ENCODE data around the gene NF1.
"Not testable (repeated sequence)": the region's sequence is repeated elsewhere in the genome, so short reads cannot be mapped to it uniquely, and the experiment has no call there.

NF1 gene

DNA sequence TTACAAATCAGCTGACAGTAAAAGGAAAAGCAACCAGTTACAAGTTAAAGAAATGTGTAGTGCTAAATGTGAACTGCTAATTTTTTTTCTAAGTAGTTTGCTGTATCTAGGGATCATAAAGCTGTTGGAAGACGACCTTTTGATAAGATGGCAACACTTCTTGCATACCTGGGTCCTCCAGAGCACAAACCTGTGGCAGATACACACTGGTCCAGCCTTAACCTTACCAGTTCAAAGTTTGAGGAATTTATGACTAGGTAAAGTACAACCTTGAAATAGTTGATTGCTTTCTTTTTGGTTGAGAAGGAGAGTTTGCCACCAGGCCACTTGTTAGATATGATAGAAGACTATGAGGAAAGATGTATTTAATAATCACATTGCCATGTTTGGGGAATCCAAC lies 166.8 kb downstream of the NF1 start:
- DNase-seq, result no peak

DNA sequence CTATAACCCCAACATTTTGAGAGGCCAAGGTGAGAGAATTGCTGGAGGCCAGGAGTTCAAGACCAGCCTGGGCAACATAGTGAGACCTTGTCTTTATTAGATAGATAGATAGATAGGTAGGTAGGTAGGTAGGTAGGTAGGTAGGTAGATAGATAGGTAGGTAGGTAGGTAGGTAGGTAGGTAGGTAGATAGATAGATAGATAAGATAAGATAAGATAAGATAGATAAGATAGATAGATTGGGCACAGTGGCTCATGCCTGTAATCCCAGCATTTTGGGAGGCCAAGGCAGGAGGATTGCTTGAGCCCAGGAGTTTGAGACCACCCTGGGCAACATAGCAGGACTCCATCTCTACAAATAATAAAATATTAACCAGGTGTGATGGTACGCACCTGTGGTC lies 168.1 kb downstream of the NF1 start:
- not testable (repeated sequence) for DNase-seq

DNA sequence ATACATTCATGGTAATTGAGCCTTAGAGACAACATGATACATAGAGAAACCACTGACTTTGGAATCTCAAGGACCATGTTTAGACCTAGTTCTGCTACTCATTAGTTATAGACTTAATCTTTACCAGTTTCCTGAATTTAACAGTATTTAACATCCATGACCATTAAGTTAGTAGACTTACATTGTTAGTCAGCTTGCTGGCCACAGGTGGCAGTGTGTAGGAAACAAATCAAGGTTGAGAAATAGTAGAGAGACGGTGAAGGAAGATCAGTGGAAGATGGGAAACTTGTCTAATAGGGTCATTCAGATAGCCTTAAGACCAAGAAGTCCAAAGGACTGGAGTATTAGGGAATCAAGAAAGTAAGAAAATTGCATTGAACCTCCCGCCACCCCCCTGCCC lies 171.3 kb downstream of the NF1 start:
- no peak for DNase-seq

DNA sequence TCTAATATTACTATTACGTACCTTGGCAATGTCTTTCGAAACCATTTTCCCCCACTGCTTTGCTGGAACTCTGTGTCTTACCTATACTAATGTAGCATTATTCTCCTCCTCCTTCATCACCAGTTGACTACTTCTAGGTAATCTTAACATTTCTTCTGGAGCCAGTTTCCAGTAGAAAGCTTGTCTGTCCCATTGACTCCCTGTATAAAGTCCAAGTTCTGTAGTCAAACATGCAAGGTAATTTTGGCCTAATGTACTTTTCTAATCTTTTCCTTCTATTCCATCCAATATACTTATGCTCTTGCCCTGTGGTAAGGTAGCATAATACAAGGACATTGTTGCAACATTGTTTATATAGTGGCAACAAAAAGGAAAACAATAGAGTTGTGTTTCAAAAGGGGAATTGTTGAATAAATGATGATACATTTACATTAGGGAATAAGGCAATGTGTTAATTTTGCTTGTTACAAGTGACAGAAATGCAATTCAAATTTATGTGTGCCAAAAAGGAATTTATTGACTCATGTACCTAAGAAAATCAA lies 174.3 kb downstream of the NF1 start:
- DNase-seq, result no peak

DNA sequence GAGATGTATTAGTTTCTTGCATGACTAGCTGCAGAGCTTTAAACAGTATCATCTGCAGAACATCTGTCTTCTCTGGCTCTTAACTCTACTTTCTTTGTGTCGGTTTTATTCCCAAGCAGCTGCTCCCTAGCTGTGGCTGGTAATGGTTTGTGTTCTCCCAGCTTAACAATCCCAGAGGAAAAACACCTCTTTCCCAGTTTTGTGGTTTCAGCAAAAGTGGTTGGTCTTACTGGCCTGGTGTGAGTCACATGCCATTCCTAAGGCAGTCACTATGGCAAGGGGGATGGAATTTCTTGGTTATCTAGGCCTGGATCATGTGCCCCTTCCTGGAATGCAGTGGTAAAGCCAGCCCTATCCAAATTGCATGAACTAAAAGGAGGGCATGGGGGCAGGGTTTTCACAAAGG lies 174.8 kb downstream of the NF1 start:
- no peak for DNase-seq

DNA sequence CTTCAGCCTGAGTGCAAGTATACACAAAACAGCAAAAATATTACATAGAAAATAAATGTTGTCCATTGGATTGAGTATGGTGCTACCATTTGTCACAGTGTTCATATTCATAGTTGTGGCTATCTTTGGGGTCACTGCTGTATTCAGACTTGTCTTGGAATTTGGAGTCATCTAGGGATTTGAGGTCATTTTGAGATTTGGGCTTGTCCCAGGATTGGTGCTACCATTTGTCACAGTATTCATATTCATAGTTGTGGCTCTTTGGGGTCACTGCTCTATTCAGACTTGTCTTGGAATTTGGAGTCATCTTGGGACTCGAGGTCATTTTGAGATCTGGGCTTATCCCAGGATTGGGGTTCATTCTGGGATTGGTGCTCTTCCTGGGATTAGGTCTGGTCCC lies 177.5 kb downstream of the NF1 start:
- no peak for DNase-seq

DNA sequence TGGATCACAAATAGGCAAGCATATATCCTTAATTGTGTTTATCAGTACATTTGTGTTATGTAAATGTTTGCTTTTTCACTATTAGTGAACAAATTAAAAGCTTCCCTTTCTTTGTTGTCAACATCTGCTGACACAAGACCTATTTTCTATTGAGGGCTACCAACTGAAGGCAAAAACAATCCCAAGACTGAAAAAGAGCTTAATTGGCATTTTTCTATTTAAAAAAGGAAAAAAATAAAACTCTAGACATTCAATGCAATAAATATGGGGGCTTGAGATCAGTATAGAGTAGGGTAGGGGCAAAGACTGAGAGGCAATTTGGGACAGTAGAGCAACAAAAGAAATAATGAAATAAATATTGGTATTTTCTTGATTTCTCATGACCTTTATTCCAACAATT lies 178.0 kb downstream of the NF1 start:
- no peak for DNase-seq

DNA sequence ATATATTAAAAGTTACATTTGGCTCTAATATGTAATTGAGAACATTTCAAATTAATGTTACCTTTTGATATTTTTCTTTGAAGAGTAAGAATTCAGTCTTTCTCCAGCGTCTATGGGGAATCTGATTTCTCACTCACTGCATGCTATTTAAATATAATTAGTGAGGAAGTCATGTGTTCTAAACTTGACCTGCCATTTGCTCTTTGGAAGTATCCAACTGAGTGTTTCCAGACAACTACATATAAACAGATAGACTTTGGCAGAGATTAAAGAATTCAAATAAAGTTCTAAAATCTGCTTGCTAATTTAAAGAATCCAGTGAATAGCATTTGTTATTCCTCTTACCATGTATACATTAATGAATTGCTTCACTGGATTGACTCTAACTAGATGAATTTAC lies 178.7 kb downstream of the NF1 start:
- DNase-seq, result no peak

DNA sequence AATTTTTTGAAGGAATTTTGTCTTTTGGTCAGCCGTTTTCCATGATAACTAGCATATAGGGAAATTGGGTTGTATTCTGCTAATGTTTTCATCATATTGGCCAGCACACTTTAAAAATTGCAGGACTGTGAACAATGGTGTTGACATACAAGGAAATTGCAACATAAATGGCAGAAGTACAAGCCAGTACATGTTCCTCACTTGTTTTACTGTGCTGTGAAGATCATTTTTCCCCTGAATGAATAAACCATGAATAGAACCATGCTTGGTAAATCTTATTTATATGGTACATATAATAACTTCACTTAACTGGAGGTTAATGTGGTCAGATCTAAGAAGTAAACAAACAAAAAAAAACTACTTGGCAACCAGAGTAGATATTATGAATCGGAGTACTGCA lies 179.5 kb downstream of the NF1 start:
- no peak for DNase-seq

DNA sequence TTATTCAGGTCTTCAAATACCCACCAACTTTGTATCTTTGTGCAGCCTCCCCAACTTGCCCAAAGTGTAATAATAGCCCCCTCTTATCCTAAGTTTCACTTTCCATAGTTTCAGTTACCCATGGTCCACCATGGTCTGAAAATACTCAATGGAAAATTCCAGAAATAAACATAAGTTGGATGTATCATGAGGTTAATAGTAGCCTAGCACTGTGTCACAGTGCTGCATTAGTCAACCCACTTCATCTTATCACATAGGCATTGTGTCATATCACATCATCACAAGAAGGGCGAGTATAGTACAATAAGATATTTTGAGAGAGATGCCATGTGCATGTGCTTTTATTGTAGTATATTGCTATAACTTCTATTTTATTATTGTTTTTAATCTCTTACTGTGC lies 180.3 kb downstream of the NF1 start:
- no peak for DNase-seq

DNA sequence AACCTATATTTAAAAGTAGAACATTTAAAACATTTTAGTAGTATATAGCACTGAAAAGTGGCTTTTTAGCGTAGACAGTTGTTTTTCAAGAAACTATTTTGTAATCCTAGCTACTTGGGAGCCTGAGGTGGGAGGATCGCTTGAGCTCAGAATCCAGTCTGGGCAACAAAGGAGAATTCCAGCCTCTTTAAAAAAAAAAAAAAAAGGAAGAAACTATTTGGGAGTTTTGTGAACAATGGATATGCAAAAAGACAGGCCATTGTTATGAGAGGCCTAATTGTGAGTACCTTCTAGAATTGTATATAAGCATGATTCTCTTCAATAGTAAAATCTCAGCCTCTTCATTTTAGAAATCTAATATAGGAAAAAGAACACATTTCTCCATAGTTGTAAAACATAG lies 184.6 kb downstream of the NF1 start:
- no peak for DNase-seq

DNA sequence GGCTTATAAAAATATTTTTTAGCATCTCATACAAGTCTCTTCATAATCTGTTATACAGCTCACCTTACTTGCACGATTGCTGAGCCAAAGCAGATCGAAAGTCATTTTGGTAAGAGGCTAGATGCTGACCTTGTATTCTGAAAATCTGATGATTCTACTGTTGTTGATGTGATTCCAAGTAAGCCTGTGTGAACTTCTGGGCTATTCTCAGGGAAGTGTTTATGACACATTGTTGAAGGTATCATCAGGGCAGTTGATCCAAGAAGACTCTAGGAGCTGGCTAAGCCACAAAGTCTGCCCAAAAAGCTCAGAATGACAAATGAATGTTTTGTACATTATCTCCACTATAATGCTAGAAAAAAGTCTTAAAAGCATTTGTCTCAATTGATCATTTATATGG lies 186.3 kb downstream of the NF1 start:
- no peak for DNase-seq

DNA sequence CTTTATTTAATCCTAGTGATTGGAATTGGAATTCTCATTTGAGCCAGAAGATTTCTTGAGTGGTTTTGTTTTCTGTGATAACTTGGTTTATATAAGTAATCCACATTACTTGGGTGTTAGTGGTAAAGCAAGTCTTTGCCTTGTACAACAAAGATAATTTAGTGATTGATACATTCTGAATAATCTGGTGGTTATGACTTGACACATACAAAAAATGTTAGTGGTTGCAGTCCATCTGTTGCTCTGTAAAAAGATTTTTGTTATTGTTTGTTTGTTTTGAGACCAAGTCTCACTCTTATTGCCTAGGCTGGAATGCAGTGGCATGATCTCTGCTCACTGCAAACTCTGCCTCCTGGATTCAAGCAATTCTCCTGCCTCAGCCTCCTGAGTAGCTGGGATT lies 189.1 kb downstream of the NF1 start:
- no peak for DNase-seq

DNA sequence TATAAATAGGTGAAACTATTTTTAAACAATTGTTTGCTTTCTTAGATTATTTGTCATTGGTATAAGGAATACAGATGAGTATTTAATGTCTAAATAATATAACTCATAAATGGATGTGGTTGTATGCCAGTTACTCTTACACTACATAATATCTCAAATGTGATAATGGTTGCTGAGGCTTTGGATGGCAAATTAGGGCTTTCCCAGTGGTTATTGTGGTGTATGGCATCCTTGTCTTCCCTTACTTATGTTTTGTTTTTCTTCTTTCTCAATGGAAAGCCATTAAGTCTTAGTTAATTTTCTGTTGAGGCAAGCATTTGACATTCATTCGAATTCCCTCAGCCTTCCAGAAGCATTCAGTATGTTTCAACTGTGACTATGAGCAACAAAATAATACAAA lies 191.8 kb downstream of the NF1 start:
- DNase-seq, result no peak

DNA sequence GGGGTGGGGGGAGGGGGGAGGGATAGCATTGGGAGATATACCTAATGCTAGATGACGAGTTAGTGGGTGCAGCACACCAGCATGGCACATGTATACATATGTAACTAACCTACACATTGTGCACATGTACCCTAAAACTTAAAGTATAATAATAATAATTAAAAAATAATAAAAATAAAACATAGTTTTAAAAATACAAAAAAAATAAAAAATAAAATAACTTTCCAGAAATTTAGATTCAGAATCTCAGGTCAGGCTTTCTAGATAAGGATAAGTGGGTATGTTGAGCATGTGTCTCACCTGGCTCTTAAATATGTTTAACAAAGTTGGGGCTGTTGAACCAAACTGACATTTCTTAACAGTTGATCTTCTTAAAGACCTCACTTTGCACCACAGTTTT lies 193.2 kb downstream of the NF1 start:
- not testable (repeated sequence) for DNase-seq

DNA sequence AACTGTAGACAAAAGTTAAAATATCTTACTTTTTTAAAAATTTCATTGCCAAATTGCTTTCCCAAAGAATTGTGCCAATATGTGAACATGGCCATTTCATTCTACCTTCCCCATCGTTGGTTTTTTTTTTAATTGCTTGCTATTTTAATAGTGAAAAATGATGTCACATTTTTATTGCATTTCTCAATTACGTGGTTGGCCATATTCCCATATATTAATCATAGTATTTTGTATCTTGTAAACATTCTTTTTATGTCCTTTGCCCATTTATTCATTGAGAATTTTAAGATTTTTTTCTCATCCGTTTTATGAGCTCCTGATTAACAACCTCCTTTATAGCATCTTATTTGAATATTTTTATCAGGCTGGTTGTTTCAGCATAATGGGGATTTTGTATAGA lies 195.0 kb downstream of the NF1 start:
- DNase-seq, result no peak

DNA sequence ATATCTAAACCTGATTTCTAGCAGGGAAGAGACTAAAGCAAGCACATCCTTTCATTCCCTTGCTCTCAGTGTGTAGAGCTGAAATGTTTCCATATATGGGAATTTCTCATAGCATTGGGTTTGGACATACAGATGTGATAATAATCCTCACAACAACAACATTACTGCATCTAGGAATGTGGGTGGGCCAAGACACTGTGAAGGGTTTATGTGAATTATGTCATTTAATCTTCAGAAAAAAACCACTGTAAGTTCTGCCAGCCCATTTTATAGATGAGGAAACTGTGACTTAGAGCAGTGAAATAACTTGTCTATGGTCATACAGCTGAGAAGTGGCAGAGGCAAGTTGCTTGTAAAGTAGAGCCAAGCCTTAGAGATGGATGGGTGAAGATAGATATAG lies 197.0 kb downstream of the NF1 start:
- no peak for DNase-seq

DNA sequence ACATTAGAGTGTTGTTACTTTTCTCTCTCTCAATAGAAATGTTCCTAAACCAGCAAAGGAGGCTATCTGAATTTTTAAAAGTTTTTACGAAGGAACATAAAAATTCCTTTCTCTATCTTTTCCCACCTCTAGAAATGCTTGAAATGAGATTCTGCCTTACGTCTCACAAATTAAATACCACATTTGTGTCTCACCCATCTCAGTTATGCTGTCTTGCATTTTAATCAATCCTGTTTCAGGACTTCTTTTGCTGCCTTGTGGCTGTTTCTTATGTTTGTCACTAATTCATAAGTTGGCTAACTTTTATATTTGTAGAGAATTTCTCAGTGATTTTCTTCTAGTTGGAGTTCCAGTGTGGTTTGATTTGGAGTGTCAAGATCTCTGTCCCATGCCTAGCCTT lies 198.8 kb downstream of the NF1 start:
- DNase-seq, result no peak

DNA sequence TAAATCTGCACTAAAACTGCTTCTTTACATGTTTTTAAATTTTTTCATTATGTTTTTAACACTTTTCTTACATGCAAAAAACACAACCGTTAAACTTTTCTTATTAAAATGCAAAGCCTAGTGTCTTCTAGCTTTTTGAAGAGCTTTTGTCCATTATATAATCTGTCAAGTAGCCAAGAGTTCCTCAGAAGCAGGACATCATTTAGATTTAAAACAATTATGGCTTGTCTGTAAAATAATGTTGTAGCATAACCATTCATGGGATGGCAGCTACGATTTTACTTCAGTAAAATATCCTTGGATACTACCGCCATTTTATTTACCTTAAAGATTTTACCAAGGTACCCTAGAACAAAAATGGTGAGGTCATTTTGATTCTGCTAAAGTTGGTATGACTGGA lies 199.5 kb downstream of the NF1 start:
- DNase-seq, result no peak

DNA sequence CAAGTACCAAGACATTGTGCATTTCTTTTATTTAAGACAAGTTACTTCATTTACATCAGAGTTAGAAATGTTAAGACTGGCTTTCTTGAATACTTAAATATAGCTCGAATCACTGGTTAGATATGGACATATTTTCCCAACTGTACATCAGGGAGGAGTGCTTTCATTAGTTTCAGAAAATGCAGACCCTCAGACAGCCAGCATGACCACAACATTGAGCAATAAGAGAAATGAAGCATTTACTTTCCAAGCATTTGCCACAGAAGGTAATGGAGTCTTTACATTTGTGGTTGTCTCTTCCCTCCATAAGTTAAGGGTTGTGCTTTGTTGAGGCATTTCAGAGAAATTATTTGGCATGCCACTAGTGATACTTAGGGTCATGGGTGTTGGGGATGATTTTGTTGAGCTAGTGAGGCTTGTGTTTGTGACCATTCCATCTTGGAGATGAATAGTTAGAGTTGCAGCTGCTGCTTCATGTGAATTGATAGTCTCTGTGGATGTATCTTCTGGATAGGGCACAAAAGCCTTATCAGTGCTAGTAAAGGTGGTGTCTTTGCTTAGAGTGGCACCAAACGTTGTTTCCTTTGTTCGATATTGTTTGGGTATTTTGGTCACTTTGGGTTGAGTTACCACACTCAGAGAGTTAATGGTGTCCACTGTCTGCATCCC lies 200.2 kb downstream of the NF1 start:
- DNase-seq, result no peak

DNA sequence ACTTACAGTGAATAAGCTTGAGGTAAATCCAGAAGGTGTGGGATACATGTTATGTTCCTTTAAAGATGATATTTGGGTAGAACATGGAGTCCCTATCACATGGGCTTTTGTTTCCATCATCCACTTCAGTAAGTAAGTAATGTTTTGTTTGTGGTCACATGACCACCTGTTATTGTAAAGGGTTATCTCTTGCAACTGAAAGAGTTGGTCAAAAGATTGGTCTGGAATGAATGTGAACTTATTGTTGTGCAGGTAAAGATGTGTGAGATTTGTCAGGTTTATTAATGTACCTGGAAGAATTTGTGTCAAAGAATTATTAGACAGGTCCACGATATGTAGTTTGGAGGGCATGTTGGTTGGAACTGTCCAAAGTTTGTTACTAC lies 200.7 kb downstream of the NF1 start:
- DNase-seq, result no peak

DNA sequence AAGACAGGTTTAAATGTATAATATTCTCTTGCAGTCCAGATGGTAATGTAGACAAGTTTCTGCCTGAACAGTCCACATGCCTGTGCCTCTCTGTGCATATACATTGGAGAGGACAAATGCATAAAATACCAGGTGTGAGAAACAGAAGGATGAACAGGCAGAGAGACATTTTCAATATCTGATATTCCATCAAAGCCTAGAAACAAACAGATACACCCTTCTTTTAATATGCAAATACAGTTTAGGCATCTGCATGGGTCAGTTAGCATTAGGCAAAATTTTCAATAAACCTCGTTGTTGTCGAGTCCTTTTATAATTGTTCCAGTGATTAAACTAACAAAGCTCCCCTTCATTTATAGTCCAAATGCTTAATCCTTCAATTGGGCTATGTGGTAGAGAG lies 201.4 kb downstream of the NF1 start:
- no peak for DNase-seq

DNA sequence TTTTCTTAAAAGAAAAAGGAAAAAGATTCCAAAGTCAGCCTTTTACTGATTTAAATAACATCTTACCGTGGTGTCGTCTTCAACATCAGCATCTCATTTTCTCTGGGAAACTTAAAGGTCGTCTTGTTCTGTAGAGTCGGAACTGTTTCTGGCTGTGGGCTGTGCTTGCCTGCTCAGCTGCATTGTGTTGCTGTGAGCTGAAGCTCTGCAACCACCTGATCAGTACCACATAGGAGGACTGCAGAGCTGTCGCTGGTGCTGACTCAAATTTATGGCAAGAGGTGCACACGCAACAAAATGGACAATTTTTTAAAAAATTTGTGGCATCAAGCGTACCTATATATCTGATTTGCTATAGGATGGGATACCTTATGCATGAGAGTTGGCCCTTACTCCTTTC lies 202.3 kb downstream of the NF1 start, which contains the start of gene OMG:
Gene OMG, minus strand, starts transcription at position 150 of the 400 bp plus-strand sequence. CDS start 908 bp downstream, outside the sequence.
- no peak for DNase-seq

DNA sequence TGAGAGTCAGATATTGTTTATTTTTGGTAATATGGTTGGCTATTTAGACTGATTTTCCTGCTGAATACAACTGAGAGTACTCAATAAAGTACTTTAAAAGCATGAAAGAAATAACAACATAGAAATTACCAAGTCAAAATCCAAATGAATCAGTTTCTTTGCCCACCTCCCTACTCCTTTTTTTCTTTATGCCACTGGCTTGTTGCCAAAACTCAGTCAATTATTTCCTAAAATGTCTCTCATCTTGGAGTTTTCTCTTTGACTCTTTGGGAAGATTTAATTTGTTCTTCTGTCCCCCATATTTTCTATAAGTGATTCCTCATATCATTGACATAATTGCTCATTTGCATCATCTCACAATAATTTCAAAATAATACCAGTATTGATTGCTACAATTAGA lies 204.8 kb downstream of the NF1 start:
- no peak for DNase-seq

DNA sequence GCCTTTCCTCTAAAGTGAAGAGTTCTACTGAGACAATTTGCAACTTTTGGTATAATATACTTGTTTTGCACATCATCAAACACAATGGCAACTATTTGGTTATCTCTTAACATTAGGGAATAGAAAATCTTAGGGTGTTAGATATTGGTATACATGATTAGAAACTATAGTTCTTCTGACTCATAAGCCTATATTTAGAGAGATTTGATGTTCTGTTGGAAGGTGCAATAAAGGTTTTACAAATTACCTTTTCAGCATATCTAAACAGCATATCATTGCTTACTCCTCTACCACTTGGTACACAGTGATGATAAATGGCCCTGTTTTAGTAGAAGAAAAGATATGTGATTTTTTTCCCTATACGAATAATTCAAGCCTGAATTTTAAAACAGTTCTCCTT lies 212.9 kb downstream of the NF1 start:
- DNase-seq, result no peak
